BE2C (cell line): ENCODE results near the gene GNB1L.

Experiments
- DNase-seq: peaks from one replicate; pipeline ENCODE4 v3.0.0-alpha.2; 2020
- H3K27me3 ChIP-seq: fragments of 250-450 bp; sonication (Bioruptor Pico); 2 replicates; pipeline ENCODE4 v1.5.1; 2020; ENCODE audit warnings: mild to moderate bottlenecking
- H3K36me3 ChIP-seq: fragments of 250-450 bp; sonication (Bioruptor Pico); 2 replicates; pipeline ENCODE4 v1.5.1; 2020; ENCODE audit warnings: mild to moderate bottlenecking
- H3K4me1 ChIP-seq: fragments of 250-450 bp; sonication (Bioruptor Pico); 2 replicates; pipeline ENCODE4 v1.5.1; 2020
- H3K4me3 ChIP-seq: 2 replicates; pipeline ENCODE4 v1.5.1; 2011; ENCODE audit warnings: low read depth, low read length
- H3K9me3 ChIP-seq: fragments of 250-450 bp; sonication (Bioruptor Pico); 2 replicates; pipeline ENCODE4 v1.5.1; 2020
- CTCF ChIP-seq: IDR thresholded peaks from 2 replicates; pipeline ENCODE4 v1.5.1; 2012; ENCODE audit warnings: mild to moderate bottlenecking, low read depth, low read length

Gene GNB1L

DNA sequence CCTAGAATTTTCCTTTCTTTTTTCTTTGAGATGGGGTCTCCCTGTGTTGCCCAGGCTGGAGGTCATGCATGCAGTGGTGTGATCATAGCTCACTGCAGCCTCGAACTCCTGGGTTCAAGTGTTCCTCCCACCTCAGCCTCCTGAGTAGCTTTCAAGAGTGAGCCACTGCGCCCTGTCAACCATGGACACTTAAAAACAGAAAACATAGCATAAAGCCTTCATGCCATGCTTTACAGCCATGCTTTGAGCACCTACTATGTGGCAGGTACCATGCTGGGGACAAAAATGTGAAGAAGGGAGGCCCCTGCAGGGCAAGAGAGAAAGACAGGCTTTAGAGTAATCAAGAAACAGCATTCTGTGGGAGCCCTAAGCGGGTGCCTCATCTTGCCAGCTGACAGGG is 13.7 kb upstream of the GNB1L start:
- Histone ChIP-seq H3K4me3 (no peak overlapping the region), H3K36me3 (no peaks in the 10 kb centered on the region), H3K9me3 (no peaks in the 10 kb centered on the region), H3K4me1 (peaks cover 11% of the 10 kb centered on the region), H3K27me3 (no peaks in the 10 kb centered on the region)
- TF ChIP-seq CTCF = no peak
- DNase-seq = no peak

DNA sequence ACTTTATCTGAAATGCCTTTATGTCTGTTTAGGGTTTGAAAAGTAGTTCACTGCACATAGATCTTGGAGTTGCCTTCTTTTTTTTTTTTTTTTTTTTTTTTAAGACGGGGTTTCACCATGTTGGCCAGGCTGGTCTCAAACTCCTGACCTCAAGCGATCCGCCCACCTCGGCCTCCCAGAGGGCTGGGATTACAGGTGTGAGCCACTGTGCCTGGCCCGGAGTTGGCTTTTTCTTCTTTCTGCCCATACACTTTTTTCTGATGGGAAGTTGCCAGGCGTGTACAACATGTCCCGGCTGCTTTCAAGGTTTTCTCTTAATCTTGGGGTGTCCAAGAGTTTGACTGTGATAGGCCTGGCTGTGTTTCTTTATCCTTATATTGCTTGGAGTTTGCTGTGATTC is 12.9 kb upstream of the GNB1L start:
- Histone ChIP-seq H3K27me3 (no peaks in the 10 kb centered on the region), H3K36me3 (no peaks in the 10 kb centered on the region), H3K9me3 (no peaks in the 10 kb centered on the region), H3K4me1 (peaks cover 11% of the 10 kb centered on the region), H3K4me3 (no peak overlapping the region)
- TF ChIP-seq CTCF = no peak
- DNase-seq = no peak

DNA sequence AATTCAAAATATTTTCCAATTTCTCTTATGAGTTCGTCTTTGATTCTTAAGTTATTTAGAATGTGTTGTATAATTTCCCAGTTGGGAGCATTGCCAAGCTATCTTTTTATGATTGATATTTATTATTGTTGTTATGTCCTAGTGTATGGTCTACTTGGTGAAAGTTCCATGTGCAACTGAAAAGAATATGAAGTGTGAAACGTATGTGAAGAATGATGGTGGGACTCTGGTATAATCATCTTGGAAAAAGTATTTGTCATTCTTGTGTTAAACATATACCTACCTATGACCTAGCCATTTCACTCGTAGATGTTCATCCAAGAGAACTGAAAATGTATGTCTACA is 12.0 kb upstream of the GNB1L start:
- TF ChIP-seq CTCF = no peak
- peaks cover 11% of the 10 kb centered on the region for H3K4me1 ChIP-seq
- no peak for DNase-seq
- no peaks in the 10 kb centered on the region for H3K36me3 ChIP-seq
- H3K4me3 ChIP-seq = no peak overlapping the region
- no peaks in the 10 kb centered on the region for H3K27me3 ChIP-seq
- H3K9me3 ChIP-seq = no peaks in the 10 kb centered on the region

- H3K36me3 ChIP-seq = no peaks in the 10 kb centered on the region
- H3K4me1 ChIP-seq = peaks cover 9% of the 10 kb centered on the region
- H3K9me3 ChIP-seq = no peaks in the 10 kb centered on the region
- no peak for DNase-seq
- TF ChIP-seq CTCF = no peak
- no peaks in the 10 kb centered on the region for H3K27me3 ChIP-seq
- no peak overlapping the region for H3K4me3 ChIP-seq
Measured at GRCh38 chr22:19865141-19865829, 10.6 kb upstream of the GNB1L start.

DNA sequence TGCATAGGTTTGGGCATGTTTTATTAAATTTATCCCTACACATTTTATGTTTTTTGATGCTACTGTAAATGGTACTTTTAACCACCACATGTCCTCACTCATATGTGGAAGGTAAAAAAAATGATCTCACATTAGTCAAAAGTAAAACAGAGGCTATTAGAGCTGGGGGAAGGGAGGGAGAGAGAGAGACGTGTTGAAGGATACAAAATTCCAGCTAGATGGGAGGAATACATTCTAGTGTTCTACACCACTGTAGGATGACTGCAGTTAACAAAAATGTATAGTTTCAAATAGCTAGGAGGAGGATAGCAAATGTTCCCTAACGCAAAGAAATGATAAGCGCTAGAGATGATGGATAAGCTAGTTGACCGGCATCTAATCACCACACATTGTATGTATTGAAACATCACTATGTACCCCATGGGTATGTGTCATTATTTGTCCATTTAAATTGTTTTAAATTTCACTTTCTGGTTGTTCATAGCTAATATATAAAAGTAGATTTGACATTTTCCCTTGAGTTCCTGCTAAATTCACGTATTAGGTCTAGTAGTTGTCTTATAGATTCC is 9.9 kb upstream of the GNB1L start:
- Histone ChIP-seq H3K9me3 (no peaks in the 10 kb centered on the region), H3K4me1 (peaks cover 7% of the 10 kb centered on the region; the same call in 1 of the 2 replicates), H3K27me3 (no peaks in the 10 kb centered on the region), H3K4me3 (no peak overlapping the region), H3K36me3 (no peaks in the 10 kb centered on the region)
- no peak for DNase-seq
- no peak for TF ChIP-seq CTCF

GRCh38 chr22:19863571-19863970 is 8.9 kb upstream of the GNB1L start:
- no peak for DNase-seq
- no peaks in the 10 kb centered on the region for H3K27me3 ChIP-seq
- peaks cover 7% of the 10 kb centered on the region; the same call in 1 of the 2 replicates for H3K4me1 ChIP-seq
- H3K4me3 ChIP-seq = no peak overlapping the region
- H3K36me3 ChIP-seq = no peaks in the 10 kb centered on the region
- no peaks in the 10 kb centered on the region for H3K9me3 ChIP-seq
- TF ChIP-seq CTCF = no peak
